ENCODE measurements around the gene BMPR1A. TPM values are rescaled to one million over a fixed set of nuclear protein-coding genes. Genes with fewer than 3 reads are reported as not detected.

The BMPR1A gene
- polyA plus RNA-seq, 3 donors: 0.25 to 0.67 (median 0.61) TPM

DNA sequence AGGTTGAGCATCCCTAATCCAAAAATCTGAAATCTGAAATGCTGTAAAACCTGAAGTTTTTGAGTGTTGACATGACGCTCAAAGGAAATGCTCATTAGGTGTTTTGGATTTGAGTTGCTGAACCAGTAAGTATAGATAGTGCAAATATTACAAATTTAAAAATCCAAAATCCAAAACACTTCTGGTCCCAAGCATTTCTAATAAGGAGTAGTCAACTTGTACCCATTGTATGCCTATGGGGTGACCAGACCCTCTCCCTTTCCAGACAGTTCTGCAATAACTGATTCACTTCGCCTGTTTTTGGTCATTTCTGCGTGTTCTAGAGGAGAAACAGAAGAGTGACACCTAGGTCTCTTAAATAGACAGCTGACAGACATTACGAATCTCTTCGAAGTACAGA is 110.7 kb downstream of the BMPR1A start:
- Histone ChIP-seq H3K79me2 (ENCODE audit: insufficient read depth, low read length) (no peaks in the 10 kb centered on the region), H3K9me3 (replicated peaks in 1 of 2; ENCODE audit: control insufficient read depth in 1 of 2, insufficient read depth in 1 of 2, low read length in 2 of 2) (no peaks in the 10 kb centered on the region), H2AFZ (ENCODE audit: insufficient read depth, low read depth, low read length, poor library complexity, severe bottlenecking) (no peak overlapping the region), H3K9ac (ENCODE audit: insufficient read depth, low read length, poor library complexity, severe bottlenecking) (no peak overlapping the region), H3K27me3 (ENCODE audit: control insufficient read depth in 2 of 2, insufficient read depth in 2 of 2, low read length in 2 of 2) (peaks cover 0 to 6% of the 10 kb centered on the region in 2 donors), H3K27ac (ENCODE audit: low read depth in 1 of 2, low read length in 2 of 2) (no peak overlapping the region), H4K20me1 (ENCODE audit: insufficient read depth, low read length) (no peaks in the 10 kb centered on the region), H3K4me1 (ENCODE audit: control insufficient read depth in 1 of 2, insufficient read depth in 2 of 2, low read length in 2 of 2) (no peaks in the 10 kb centered on the region), H3K4me2 (replicated peaks; ENCODE audit: extremely low read depth, low read length, poor library complexity, severe bottlenecking) (no peak overlapping the region), H3K4me3 (replicated peaks in 1 of 3; ENCODE audit: low read depth in 2 of 3, low read length in 3 of 3) (no peak overlapping the region), H3K36me3 (replicated peaks in 1 of 2; ENCODE audit: control insufficient read depth in 1 of 2, insufficient read depth in 2 of 2, low read length in 2 of 2) (no peaks in the 10 kb centered on the region)
- no peaks in the 10 kb centered on the region for H3K4me1 Mint-ChIP-seq
- H3K27me3 Mint-ChIP-seq (ENCODE audit: low read depth in 3 of 3): peaks cover 6 to 15% (median 12%) of the 10 kb centered on the region in 3 donors
- no peak for DNase-seq
- H3K4me3 Mint-ChIP-seq: no peak overlapping the region
- H3K27ac Mint-ChIP-seq: no peak overlapping the region
- no peaks in the 10 kb centered on the region for H3K36me3 Mint-ChIP-seq
- no peaks in the 10 kb centered on the region for H3K9me3 Mint-ChIP-seq
- 100% methylated on average over 3 of the region's 5 CpGs for WGBS (ENCODE audit: insufficient coverage)
- TF ChIP-seq, protein P1, sequence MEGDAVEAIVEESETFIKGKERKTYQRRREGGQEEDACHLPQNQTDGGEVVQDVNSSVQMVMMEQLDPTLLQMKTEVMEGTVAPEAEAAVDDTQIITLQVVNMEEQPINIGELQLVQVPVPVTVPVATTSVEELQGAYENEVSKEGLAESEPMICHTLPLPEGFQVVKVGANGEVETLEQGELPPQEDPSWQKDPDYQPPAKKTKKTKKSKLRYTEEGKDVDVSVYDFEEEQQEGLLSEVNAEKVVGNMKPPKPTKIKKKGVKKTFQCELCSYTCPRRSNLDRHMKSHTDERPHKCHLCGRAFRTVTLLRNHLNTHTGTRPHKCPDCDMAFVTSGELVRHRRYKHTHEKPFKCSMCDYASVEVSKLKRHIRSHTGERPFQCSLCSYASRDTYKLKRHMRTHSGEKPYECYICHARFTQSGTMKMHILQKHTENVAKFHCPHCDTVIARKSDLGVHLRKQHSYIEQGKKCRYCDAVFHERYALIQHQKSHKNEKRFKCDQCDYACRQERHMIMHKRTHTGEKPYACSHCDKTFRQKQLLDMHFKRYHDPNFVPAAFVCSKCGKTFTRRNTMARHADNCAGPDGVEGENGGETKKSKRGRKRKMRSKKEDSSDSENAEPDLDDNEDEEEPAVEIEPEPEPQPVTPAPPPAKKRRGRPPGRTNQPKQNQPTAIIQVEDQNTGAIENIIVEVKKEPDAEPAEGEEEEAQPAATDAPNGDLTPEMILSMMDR (IDR thresholded peaks at IDR 0.05): no peak
- intact Hi-C loops (cut with micrococcal nuclease): no loop called here

DNA sequence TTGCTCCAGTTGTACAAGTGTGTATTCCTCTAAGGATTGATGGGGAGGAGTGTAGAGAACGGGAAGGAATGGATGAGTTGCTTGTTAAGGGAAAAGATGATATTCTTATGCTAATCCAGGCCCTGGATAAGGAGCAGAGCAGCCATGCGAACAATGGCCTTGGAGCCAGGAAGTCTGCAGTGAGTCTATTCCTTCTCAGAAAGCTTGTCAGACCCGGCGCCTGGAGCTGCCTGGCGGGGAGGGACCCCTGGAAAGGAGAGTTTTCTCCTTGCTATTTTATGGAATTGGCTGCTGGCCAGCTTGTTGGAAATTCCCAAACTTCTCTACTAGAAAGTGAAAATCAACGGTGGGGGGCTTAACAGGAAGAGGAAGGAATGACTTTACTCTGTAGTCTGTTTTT is 111.9 kb downstream of the BMPR1A start:
- Mint-ChIP-seq H3K27ac (no peak overlapping the region), H3K4me3 (no peak overlapping the region), H3K27me3 (ENCODE audit: low read depth in 3 of 3) (peaks cover 6 to 15% (median 12%) of the 10 kb centered on the region in 3 donors), H3K9me3 (peaks cover 0 to 2% (median 0%) of the 10 kb centered on the region in 7 donors), H3K36me3 (no peaks in the 10 kb centered on the region), H3K4me1 (peaks cover 9% of the 10 kb centered on the region)
- Histone ChIP-seq H3K27ac (ENCODE audit: low read depth in 1 of 2, low read length in 2 of 2) (no peak overlapping the region), H3K4me3 (replicated peaks in 1 of 3; ENCODE audit: low read depth in 2 of 3, low read length in 3 of 3) (no peak overlapping the region), H3K36me3 (replicated peaks in 1 of 2; ENCODE audit: control insufficient read depth in 1 of 2, insufficient read depth in 2 of 2, low read length in 2 of 2) (no peaks in the 10 kb centered on the region), H3K79me2 (ENCODE audit: insufficient read depth, low read length) (no peaks in the 10 kb centered on the region), H3K4me2 (replicated peaks; ENCODE audit: extremely low read depth, low read length, poor library complexity, severe bottlenecking) (no peak overlapping the region), H3K27me3 (ENCODE audit: control insufficient read depth in 2 of 2, insufficient read depth in 2 of 2, low read length in 2 of 2) (peaks cover 0 to 6% of the 10 kb centered on the region in 2 donors), H4K20me1 (ENCODE audit: insufficient read depth, low read length) (no peaks in the 10 kb centered on the region), H3K4me1 (ENCODE audit: control insufficient read depth in 1 of 2, insufficient read depth in 2 of 2, low read length in 2 of 2) (peaks cover 9% of the 10 kb centered on the region in 2 donors), H3K9ac (ENCODE audit: insufficient read depth, low read length, poor library complexity, severe bottlenecking) (no peak overlapping the region), H2AFZ (ENCODE audit: insufficient read depth, low read depth, low read length, poor library complexity, severe bottlenecking) (no peak overlapping the region), H3K9me3 (replicated peaks in 1 of 2; ENCODE audit: control insufficient read depth in 1 of 2, insufficient read depth in 1 of 2, low read length in 2 of 2) (no peaks in the 10 kb centered on the region)
- intact Hi-C loops (cut with micrococcal nuclease): no loop called here
- 88% methylated on average over 1 of the region's 6 CpGs for WGBS (ENCODE audit: insufficient coverage)
- DNase-seq: no peak
- TF ChIP-seq, protein P1 (IDR thresholded peaks at IDR 0.05): no peak

Measured in CD14-positive monocyte (primary cell).